HuH-7 (cell line): ENCODE data around the gene RPS21.
A peak's percentile ranks its signal among the peaks of the same experiment; 100 is the strongest.
"Not testable (repeated sequence)": the region's sequence is repeated elsewhere in the genome, so short reads cannot be mapped to it uniquely, and the experiment has no call there.

ENCODE experiments used
- DNase-seq: peaks from one replicate; pipeline ENCODE4 v3.0.0; 2011; ENCODE audit warnings: low spot score

Gene RPS21

GRCh38 chr20:62365814-62366369, 21.0 kb upstream of the RPS21 start:
- DNase-seq = peak; percentile 74

GRCh38 chr20:62366370-62367135, 20.4 kb upstream of the RPS21 start:
- peak; percentile 91 for DNase-seq

GRCh38 chr20:62367136-62367632, 19.7 kb upstream of the RPS21 start, which contains the start of gene LAMA5:
TSS of gene LAMA5 (minus strand) at chr20:62367312. CDS start at chr20:62367245, 67 bp downstream.
- DNase-seq = peak; percentile 91

GRCh38 chr20:62367633-62368391, 19.1 kb upstream of the RPS21 start:
- peak; percentile 70 for DNase-seq

GRCh38 chr20:62368392-62368975, 18.4 kb upstream of the RPS21 start:
- peak; percentile 97 for DNase-seq

- peak; percentile 89 for DNase-seq
These were observed 17.7 kb upstream of the RPS21 start for GRCh38 chr20:62368976-62369814.

- no peak for DNase-seq
These were observed 17.1 kb upstream of the RPS21 start for GRCh38 chr20:62369815-62370114.

GRCh38 chr20:62370115-62370806, 16.6 kb upstream of the RPS21 start:
- DNase-seq = no peak

- DNase-seq = no peak
These were observed 15.9 kb upstream of the RPS21 start for GRCh38 chr20:62370807-62371587.

GRCh38 chr20:62371588-62372041, 15.3 kb upstream of the RPS21 start:
- no peak for DNase-seq

- DNase-seq = no peak
These were observed 14.6 kb upstream of the RPS21 start for GRCh38 chr20:62372042-62372993.

- not testable (repeated sequence) for DNase-seq
These were observed 13.2 kb upstream of the RPS21 start for GRCh38 chr20:62373631-62374179.

- DNase-seq = no peak
These were observed 12.4 kb upstream of the RPS21 start for GRCh38 chr20:62374331-62375152.

GRCh38 chr20:62376112-62377063, 10.5 kb upstream of the RPS21 start:
- peak; percentile 86 for DNase-seq

- DNase-seq = no peak
These were observed 9.8 kb upstream of the RPS21 start for GRCh38 chr20:62377064-62377461.

GRCh38 chr20:62377615-62378178, 9.2 kb upstream of the RPS21 start:
- no peak for DNase-seq
